ENCODE measurements around the gene KIAA1958. TPM values are rescaled to one million over a fixed set of nuclear protein-coding genes. Genes with fewer than 3 reads are reported as not detected.

Gene KIAA1958
- total and polyA plus RNA-seq, 8 donors = 10.5 to 15.6 (median 14.2) TPM

GRCh38 chr9:112551641-112552040 lies 65.0 kb downstream of the KIAA1958 start:
- TF ChIP-seq CTCF (IDR thresholded peaks at IDR 0.05) = no peak
- DNase-seq (no peak), ATAC-seq (no peak)
- Histone ChIP-seq H3K9me3 (no peaks in the 10 kb centered on the region), H3K27me3 (no peaks in the 10 kb centered on the region), H3K36me3 (no peaks in the 10 kb centered on the region), H3K4me3 (no peak overlapping the region), H3K4me1 (peaks cover 0 to 8% of the 10 kb centered on the region in 2 donors), H3K27ac (no peak overlapping the region)
- intact Hi-C loops (cut with DNase I) = no loop called here

DNA sequence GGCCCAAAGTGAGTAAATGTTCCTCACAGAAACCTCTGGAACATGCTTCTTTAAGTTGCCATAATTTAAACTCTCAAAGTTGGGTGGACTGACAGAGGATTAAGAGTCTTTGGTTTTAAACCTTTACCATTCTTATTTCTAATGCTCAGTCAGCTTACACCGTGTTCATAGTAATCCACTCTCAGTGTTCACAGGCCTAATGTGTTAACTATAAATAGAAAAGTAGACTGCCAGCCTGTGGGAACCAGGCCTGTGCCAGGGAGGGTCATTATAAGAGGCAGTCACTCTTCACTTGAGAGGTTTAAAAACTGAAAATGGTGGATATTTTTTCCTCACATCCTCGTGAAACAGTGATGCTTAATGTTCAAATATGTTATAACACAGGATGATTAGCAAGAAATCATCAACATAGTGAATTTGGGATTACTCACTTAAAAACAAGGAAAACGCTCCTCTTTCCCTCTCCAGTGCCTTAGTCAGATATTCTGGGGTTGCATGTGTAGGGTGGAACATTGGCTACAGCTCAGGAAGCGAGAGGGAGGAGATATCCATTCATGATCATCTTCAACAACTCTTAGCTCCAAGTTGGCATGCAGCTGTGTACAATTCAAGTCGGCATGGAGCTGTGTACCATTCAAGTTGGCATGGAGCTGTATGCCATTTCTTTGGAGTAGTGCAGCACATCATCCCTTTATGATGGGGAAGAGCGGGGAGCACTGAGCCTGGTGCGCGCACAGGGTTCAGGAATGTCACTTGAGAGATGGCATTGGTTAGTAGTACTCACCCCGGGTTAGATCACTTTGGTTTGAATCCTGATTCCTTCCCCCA lies 65.8 kb downstream of the KIAA1958 start:
- intact Hi-C loops (cut with DNase I) = no loop called here
- H3K27ac ChIP-seq = no peak overlapping the region

DNA sequence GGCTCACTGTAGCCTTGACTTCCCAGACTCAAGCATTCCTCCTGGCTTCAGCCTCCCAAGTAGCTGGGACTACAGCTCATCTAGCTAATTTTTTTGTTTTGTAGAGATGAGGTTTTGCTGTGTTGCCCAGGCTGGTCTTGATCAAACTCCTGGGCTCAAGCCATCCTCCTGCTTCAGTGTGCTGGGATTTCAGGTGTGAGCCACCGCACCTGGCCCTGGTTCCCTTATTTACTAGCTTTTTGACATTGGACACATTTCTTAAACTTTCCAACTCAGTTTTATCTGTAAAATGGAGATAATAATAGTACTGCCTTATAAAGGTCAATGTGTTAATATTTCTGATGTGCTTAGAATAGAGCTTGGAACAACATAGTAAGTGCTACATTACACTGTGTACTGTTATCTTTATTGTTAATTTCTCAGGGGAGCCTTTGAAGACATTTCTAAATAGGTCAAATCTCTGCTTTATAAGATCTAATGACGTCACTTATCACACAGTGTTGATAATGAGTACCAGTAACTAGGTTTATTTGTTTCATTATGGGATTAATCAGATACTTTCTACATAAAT lies 66.7 kb downstream of the KIAA1958 start:
- Histone ChIP-seq H3K36me3 (no peaks in the 10 kb centered on the region), H3K9me3 (no peaks in the 10 kb centered on the region), H3K4me3 (no peak overlapping the region), H3K27me3 (no peaks in the 10 kb centered on the region), H3K4me1 (peaks cover 0 to 8% of the 10 kb centered on the region in 2 donors), H3K27ac (no peak overlapping the region)
- intact Hi-C loops (cut with DNase I) = no loop called here
- DNase-seq = no peak
- TF ChIP-seq CTCF (IDR thresholded peaks at IDR 0.05) = no peak
- no peak for ATAC-seq

More for the DNA sequence above, 65.8 kb downstream of the KIAA1958 start:
- Histone ChIP-seq H3K9me3 (no peaks in the 10 kb centered on the region), H3K4me3 (no peak overlapping the region), H3K36me3 (no peaks in the 10 kb centered on the region), H3K27me3 (no peaks in the 10 kb centered on the region), H3K4me1 (peaks cover 0 to 8% of the 10 kb centered on the region in 2 donors)
- no peak for TF ChIP-seq CTCF (IDR thresholded peaks at IDR 0.05)
- ATAC-seq (no peak), DNase-seq (no peak)

DNA sequence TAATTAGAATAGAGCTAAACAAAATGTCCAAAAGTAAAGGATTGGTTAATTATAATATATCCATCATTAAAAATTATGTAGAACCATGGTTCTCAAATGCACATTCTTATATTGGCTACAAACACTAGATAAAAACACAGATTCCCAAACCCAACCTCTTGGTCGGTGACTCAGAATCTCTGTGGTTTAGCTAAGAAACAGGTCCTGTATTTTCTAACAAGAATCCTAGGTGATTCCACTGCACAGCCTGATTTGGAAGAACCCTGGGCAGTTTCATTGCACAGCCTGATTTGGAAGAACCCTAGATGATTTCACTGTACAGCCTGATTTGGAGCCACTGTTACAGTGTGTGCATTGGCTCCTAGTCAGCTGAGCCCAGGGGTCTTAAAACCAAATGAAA lies 67.9 kb downstream of the KIAA1958 start:
- H3K4me1 ChIP-seq = no peaks in the 10 kb centered on the region
- intact Hi-C loops (cut with DNase I) = no loop called here
- H3K27me3 ChIP-seq = no peaks in the 10 kb centered on the region
- ATAC-seq (no peak), DNase-seq (no peak)
- no peak for TF ChIP-seq CTCF (IDR thresholded peaks at IDR 0.05)
- no peak overlapping the region for H3K4me3 ChIP-seq
- no peaks in the 10 kb centered on the region for H3K9me3 ChIP-seq
- H3K36me3 ChIP-seq = no peaks in the 10 kb centered on the region
- no peak overlapping the region for H3K27ac ChIP-seq

DNA sequence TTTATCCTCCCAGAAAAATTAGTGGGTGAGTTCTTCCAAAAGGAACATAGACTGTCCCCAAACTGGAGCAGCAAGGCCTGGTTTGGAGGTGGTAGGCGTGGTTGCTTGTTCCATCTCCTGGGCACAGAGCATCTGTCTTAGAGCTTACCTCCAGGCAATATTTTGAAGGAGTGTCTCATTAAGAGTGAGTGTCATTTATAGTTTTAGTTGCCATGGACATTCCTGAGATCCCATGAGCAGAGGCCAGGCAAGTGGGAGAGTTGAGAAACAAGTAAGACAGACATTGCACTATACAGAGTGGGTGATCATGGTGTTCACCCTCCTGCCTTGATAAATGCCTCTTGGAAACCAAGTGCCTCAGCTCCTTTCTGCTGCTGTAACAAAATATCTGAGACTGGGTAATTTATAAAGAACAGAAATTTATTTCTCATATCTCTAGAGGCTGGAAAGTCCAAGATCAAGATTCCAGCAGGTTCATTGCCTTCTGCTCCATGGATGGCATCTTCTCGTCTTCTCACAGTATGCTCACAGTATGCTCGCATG lies 68.5 kb downstream of the KIAA1958 start:
- Histone ChIP-seq H3K9me3 (no peaks in the 10 kb centered on the region), H3K4me3 (no peak overlapping the region), H3K36me3 (no peaks in the 10 kb centered on the region), H3K27me3 (no peaks in the 10 kb centered on the region), H3K27ac (no peak overlapping the region), H3K4me1 (no peaks in the 10 kb centered on the region)
- ATAC-seq (no peak), DNase-seq (no peak)
- no peak for TF ChIP-seq CTCF (IDR thresholded peaks at IDR 0.05)
- intact Hi-C loops (cut with DNase I) = no loop called here
